ENCODE measurements around the gene MT3.

Gene MT3

GRCh38 chr16:56600398-56600999 lies 11.2 kb downstream of the MT3 start:
- no peaks in the 10 kb centered on the region for H3K27me3 ChIP-seq
- H3K4me3 ChIP-seq = no peak overlapping the region
- no peaks in the 10 kb centered on the region for H4K20me1 ChIP-seq
- no peaks in the 10 kb centered on the region for H3K4me1 ChIP-seq
- H3K36me3 ChIP-seq = no peaks in the 10 kb centered on the region
- no peak overlapping the region for H3K4me2 ChIP-seq
- TF ChIP-seq Cebpa-rat (IDR thresholded peaks at IDR 0.05) = no peak
- H3K9me3 ChIP-seq = no peaks in the 10 kb centered on the region
- H3K9ac ChIP-seq = no peak overlapping the region
- H3K27ac ChIP-seq = no peak overlapping the region

- no peak overlapping the region for H3K4me2 ChIP-seq
- no peaks in the 10 kb centered on the region for H3K27me3 ChIP-seq
- no peak overlapping the region for H3K9ac ChIP-seq
- TF ChIP-seq Cebpa-rat (IDR thresholded peaks at IDR 0.05) = no peak
- H3K36me3 ChIP-seq = no peaks in the 10 kb centered on the region
- H4K20me1 ChIP-seq = no peaks in the 10 kb centered on the region
- no peaks in the 10 kb centered on the region for H3K4me1 ChIP-seq
- no peaks in the 10 kb centered on the region for H3K9me3 ChIP-seq
- no peak overlapping the region for H3K27ac ChIP-seq
- H3K4me3 ChIP-seq = no peak overlapping the region
Measured at GRCh38 chr16:56601325-56601724, 12.0 kb downstream of the MT3 start.

GRCh38 chr16:56603589-56603988 lies 14.3 kb downstream of the MT3 start:
- Histone ChIP-seq H4K20me1 (no peaks in the 10 kb centered on the region), H3K4me2 (no peak overlapping the region), H3K36me3 (no peaks in the 10 kb centered on the region), H3K9me3 (no peaks in the 10 kb centered on the region), H3K9ac (no peak overlapping the region), H3K27ac (no peak overlapping the region), H3K4me3 (no peak overlapping the region), H3K4me1 (peaks cover 15% of the 10 kb centered on the region), H3K27me3 (no peaks in the 10 kb centered on the region)
- TF ChIP-seq Cebpa-rat (IDR thresholded peaks at IDR 0.05) = no peak

- Histone ChIP-seq H3K9me3 (no peaks in the 10 kb centered on the region), H3K9ac (no peak overlapping the region), H3K27me3 (no peaks in the 10 kb centered on the region), H3K27ac (no peak overlapping the region), H3K4me2 (no peak overlapping the region), H4K20me1 (no peaks in the 10 kb centered on the region), H3K4me3 (no peak overlapping the region), H3K4me1 (peaks cover 29% of the 10 kb centered on the region), H3K36me3 (no peaks in the 10 kb centered on the region)
- TF ChIP-seq Cebpa-rat (IDR thresholded peaks at IDR 0.05) = no peak
Measured at GRCh38 chr16:56604966-56605365, 15.6 kb downstream of the MT3 start.

GRCh38 chr16:56605475-56605874 lies 16.1 kb downstream of the MT3 start:
- peaks cover 34% of the 10 kb centered on the region for H3K4me1 ChIP-seq
- H3K27ac ChIP-seq = no peak overlapping the region
- no peaks in the 10 kb centered on the region for H3K36me3 ChIP-seq
- H3K27me3 ChIP-seq = no peaks in the 10 kb centered on the region
- no peaks in the 10 kb centered on the region for H3K9me3 ChIP-seq
- no peak overlapping the region for H3K4me3 ChIP-seq
- no peak overlapping the region for H3K9ac ChIP-seq
- H3K4me2 ChIP-seq = no peak overlapping the region
- no peak for TF ChIP-seq Cebpa-rat (IDR thresholded peaks at IDR 0.05)
- no peaks in the 10 kb centered on the region for H4K20me1 ChIP-seq

- no peak for TF ChIP-seq Cebpa-rat (IDR thresholded peaks at IDR 0.05)
- H3K9ac ChIP-seq = no peak overlapping the region
- no peak overlapping the region for H3K4me3 ChIP-seq
- no peak overlapping the region for H3K4me2 ChIP-seq
- H3K27ac ChIP-seq = no peak overlapping the region
- peaks cover 40% of the 10 kb centered on the region for H3K4me1 ChIP-seq
- no peaks in the 10 kb centered on the region for H3K36me3 ChIP-seq
- H3K9me3 ChIP-seq = no peaks in the 10 kb centered on the region
- H3K27me3 ChIP-seq = no peaks in the 10 kb centered on the region
- H4K20me1 ChIP-seq = no peaks in the 10 kb centered on the region
Measured at GRCh38 chr16:56606071-56606475, 16.7 kb downstream of the MT3 start.

- no peak for TF ChIP-seq Cebpa-rat (IDR thresholded peaks at IDR 0.05)
- H3K4me3 ChIP-seq = no peak overlapping the region
- no peak overlapping the region for H3K27ac ChIP-seq
- no peaks in the 10 kb centered on the region for H3K9me3 ChIP-seq
- H3K4me1 ChIP-seq = peaks cover 45% of the 10 kb centered on the region
- H4K20me1 ChIP-seq = no peaks in the 10 kb centered on the region
- no peaks in the 10 kb centered on the region for H3K27me3 ChIP-seq
- H3K36me3 ChIP-seq = no peaks in the 10 kb centered on the region
- H3K4me2 ChIP-seq = peak overlapping the region; percentile 100
- no peak overlapping the region for H3K9ac ChIP-seq
Measured at GRCh38 chr16:56606476-56607108, 17.3 kb downstream of the MT3 start.

GRCh38 chr16:56607109-56607618 lies 17.8 kb downstream of the MT3 start:
- TF ChIP-seq Cebpa-rat (IDR thresholded peaks at IDR 0.05) = no peak
- H3K27ac ChIP-seq = no peak overlapping the region
- H3K9ac ChIP-seq = no peak overlapping the region
- H3K27me3 ChIP-seq = no peaks in the 10 kb centered on the region
- H4K20me1 ChIP-seq = no peaks in the 10 kb centered on the region
- peaks cover 47% of the 10 kb centered on the region for H3K4me1 ChIP-seq
- H3K36me3 ChIP-seq = no peaks in the 10 kb centered on the region
- no peak overlapping the region for H3K4me3 ChIP-seq
- H3K4me2 ChIP-seq = peak overlapping the region; percentile 100
- H3K9me3 ChIP-seq = no peaks in the 10 kb centered on the region

- Histone ChIP-seq H3K9me3 (no peaks in the 10 kb centered on the region), H3K27ac (no peak overlapping the region), H3K27me3 (no peaks in the 10 kb centered on the region), H3K36me3 (no peaks in the 10 kb centered on the region), H3K4me2 (peak overlapping the region; percentile 100), H3K9ac (peak overlapping the region; percentile 62; the same call in 1 of the 2 replicates), H3K4me3 (peak overlapping the region; percentile 70), H4K20me1 (no peaks in the 10 kb centered on the region), H3K4me1 (peaks cover 47% of the 10 kb centered on the region)
- no peak for TF ChIP-seq Cebpa-rat (IDR thresholded peaks at IDR 0.05)
Measured at GRCh38 chr16:56607675-56608042, 18.3 kb downstream of the MT3 start.

GRCh38 chr16:56608043-56608875 lies 18.9 kb downstream of the MT3 start, which contains the start of gene MT2A:
Gene MT2A (plus strand): TSS chr16:56608584. CDS start chr16:56608656, 72 bp downstream.
- no peak for TF ChIP-seq Cebpa-rat (IDR thresholded peaks at IDR 0.05)
- Histone ChIP-seq H3K9me3 (no peaks in the 10 kb centered on the region), H3K9ac (peak within 1 kb of the TSS; percentile 62), H4K20me1 (no peaks in the 10 kb centered on the region), H3K36me3 (no peaks in the 10 kb centered on the region), H3K27ac (peak within 1 kb of the TSS; percentile 38; the same call in 1 of the 2 replicates), H3K4me3 (peak within 1 kb of the TSS; percentile 70), H3K4me2 (peak within 1 kb of the TSS; percentile 100), H3K27me3 (no peaks in the 10 kb centered on the region), H3K4me1 (peaks cover 47% of the 10 kb centered on the region)

Data from BLaER1 (cell line).